Measurements from ENCODE around the gene FAM98B.

DNA sequence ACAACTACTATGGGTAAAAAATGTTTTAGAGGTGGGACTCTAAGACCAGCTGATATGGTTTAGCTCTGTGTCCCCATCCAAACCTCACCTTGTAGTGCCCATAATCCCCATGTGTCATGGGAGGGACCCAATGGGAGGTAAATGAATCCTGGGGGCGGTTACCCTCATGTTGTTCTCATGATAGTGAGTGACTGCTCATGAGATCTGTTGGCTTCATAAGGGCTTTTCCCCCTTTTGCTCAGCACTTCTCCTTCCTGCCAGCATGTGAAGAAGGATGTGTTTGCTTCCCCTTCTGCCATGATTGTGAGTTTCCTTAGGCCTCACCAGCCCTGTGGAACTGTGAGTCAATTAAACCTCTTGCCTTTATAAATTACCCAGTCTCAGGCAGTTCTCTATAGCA, 45.7 kb downstream of the FAM98B start:
- TF ChIP-seq, protein P1, sequence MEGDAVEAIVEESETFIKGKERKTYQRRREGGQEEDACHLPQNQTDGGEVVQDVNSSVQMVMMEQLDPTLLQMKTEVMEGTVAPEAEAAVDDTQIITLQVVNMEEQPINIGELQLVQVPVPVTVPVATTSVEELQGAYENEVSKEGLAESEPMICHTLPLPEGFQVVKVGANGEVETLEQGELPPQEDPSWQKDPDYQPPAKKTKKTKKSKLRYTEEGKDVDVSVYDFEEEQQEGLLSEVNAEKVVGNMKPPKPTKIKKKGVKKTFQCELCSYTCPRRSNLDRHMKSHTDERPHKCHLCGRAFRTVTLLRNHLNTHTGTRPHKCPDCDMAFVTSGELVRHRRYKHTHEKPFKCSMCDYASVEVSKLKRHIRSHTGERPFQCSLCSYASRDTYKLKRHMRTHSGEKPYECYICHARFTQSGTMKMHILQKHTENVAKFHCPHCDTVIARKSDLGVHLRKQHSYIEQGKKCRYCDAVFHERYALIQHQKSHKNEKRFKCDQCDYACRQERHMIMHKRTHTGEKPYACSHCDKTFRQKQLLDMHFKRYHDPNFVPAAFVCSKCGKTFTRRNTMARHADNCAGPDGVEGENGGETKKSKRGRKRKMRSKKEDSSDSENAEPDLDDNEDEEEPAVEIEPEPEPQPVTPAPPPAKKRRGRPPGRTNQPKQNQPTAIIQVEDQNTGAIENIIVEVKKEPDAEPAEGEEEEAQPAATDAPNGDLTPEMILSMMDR (conservative IDR thresholded peaks at IDR 0.05; ENCODE audit: low read length): no peak
- no peak for TF ChIP-seq EZH2phosphoT487 (IDR thresholded peaks at IDR 0.05; ENCODE audit: borderline replicate concordance)

Measured in Loucy (cell line).